LNCAP (cell line): Measurements from ENCODE around the gene CCDC12.

Experiments
- TF ChIP-seq, protein P1 (sequence below): fragments of 450-650 bp; IDR thresholded peaks from 2 replicates; pipeline ENCODE4 v1.5.1; 2017; ENCODE audit warnings: mild to moderate bottlenecking

The CCDC12 gene

GRCh38 chr3:46875560-46875959 lies 101.0 kb downstream of the CCDC12 start:
- TF ChIP-seq, protein P1, sequence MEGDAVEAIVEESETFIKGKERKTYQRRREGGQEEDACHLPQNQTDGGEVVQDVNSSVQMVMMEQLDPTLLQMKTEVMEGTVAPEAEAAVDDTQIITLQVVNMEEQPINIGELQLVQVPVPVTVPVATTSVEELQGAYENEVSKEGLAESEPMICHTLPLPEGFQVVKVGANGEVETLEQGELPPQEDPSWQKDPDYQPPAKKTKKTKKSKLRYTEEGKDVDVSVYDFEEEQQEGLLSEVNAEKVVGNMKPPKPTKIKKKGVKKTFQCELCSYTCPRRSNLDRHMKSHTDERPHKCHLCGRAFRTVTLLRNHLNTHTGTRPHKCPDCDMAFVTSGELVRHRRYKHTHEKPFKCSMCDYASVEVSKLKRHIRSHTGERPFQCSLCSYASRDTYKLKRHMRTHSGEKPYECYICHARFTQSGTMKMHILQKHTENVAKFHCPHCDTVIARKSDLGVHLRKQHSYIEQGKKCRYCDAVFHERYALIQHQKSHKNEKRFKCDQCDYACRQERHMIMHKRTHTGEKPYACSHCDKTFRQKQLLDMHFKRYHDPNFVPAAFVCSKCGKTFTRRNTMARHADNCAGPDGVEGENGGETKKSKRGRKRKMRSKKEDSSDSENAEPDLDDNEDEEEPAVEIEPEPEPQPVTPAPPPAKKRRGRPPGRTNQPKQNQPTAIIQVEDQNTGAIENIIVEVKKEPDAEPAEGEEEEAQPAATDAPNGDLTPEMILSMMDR, result no peak

DNA sequence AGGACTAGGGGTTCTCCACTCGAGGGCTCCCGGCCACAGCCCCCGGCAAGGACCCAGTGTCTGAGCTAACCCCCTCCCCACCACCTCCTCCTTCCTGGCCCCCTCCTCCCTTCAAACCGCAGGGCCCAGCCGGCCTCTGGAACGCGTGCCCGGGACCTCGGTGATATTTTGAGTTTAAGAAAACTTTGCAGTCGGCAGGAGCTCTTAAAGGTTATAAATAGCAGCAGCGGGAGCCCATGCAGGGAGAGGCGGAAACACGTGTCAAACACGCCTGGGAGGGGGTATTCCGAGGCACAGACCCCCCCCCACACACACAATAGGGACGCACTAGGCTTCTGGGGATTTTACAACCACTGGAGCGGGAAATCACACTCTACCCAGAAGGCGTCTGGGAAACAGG lies 102.1 kb downstream of the CCDC12 start:
- TF ChIP-seq, protein P1, result no peak

DNA sequence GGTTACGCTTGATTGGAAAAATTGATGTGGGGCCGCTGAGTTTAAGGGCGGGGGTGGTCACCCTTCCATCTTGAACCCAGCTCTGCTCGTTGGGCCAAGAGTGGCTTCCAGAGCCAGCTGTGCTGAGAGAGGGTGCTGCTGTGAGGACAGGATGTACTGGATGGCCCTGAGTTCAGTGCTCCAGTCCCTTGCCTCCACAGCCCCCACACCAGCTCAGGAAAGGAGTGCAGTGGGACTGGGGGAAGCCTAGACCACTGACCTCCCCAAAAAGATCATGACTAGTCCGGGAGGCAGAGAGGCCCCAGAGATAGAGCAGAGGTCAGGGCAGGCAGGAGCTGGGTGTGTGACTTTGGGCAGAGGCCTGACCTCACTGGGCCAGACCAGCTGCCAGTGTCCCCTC lies 103.0 kb downstream of the CCDC12 start:
- TF ChIP-seq, protein P1, result no peak
